CD4-positive, alpha-beta memory T cell (primary cell): ENCODE data around the gene KLF13. TPM values are rescaled to one million over a fixed set of nuclear protein-coding genes. Genes with fewer than 3 reads are reported as not detected.
A peak's percentile ranks its signal among the peaks of the same experiment; 100 is the strongest.

Experiments used
- CTCF ChIA-PET: fragments of 350-600 bp; sonication (Branson Sonifier 250); formaldehyde crosslinking; loops from one replicate; lab custom pipeline; 2021; ENCODE audit warnings: inconsistent platforms; ENCODE audit not compliant: partially characterized antibody; lab: Charles Lee
- POLR2A ChIA-PET: fragments of 350-600 bp; sonication (Branson Sonifier 250); formaldehyde crosslinking; loops from one replicate; lab custom pipeline; 2021; ENCODE audit not compliant: partially characterized antibody; lab: Charles Lee
- DNase-seq, 5 donors: peaks; one replicate each; pipeline versions ENCODE4 v3.0.0 to v3.0.0-alpha.2; 2020 to 2022; ENCODE audit warnings: mixed read lengths in 1 of 5
- H3K27ac ChIP-seq: one replicate; pipeline ENCODE4 v1.7.0; 2013; ENCODE audit warnings: low read depth, low read length
- H3K27me3 ChIP-seq: 2 replicates; pipeline ENCODE4 v1.7.0; 2013; ENCODE audit warnings: mild to moderate bottlenecking, low read length, moderate library complexity; ENCODE audit not compliant: insufficient read depth
- H3K36me3 ChIP-seq: 2 replicates; pipeline ENCODE4 v1.7.0; 2013; ENCODE audit warnings: mild to moderate bottlenecking, low read length, moderate library complexity; ENCODE audit not compliant: insufficient read depth
- H3K4me1 ChIP-seq: 2 replicates; pipeline ENCODE4 v1.7.0; 2013; ENCODE audit warnings: mild to moderate bottlenecking, low read length, moderate library complexity; ENCODE audit not compliant: insufficient read depth
- H3K4me3 ChIP-seq, 2 donors: one replicate each; pipeline ENCODE4 v1.7.0; 2013; ENCODE audit warnings: low read length in 2 of 2, mild to moderate bottlenecking in 1 of 2
- H3K9me3 ChIP-seq, 2 donors: one replicate each; pipeline ENCODE4 v1.7.0; 2013; ENCODE audit warnings: low read length in 2 of 2, control low read depth in 1 of 2; ENCODE audit not compliant: control insufficient read depth in 1 of 2
- H3K27ac Mint-ChIP-seq, 7 donors: one replicate each; pipeline ENCODE4 v1.8.0; 2020 to 2021; ENCODE audit warnings: mixed read lengths in 7 of 7, mild to moderate bottlenecking in 6 of 7, inconsistent platforms in 3 of 7, moderate library complexity in 3 of 7
- H3K27me3 Mint-ChIP-seq, 2 donors: one replicate each; pipeline ENCODE4 v1.8.0; 2020 to 2021; ENCODE audit warnings: mixed read lengths in 2 of 2
- H3K36me3 Mint-ChIP-seq, 2 donors: one replicate each; pipeline ENCODE4 v1.8.0; 2020 to 2021; ENCODE audit warnings: mixed read lengths in 2 of 2, inconsistent platforms in 1 of 2, mild to moderate bottlenecking in 1 of 2
- H3K4me1 Mint-ChIP-seq, 4 donors: one replicate each; pipeline ENCODE4 v1.8.0; 2020 to 2021; ENCODE audit warnings: mixed read lengths in 4 of 4, mild to moderate bottlenecking in 1 of 4
- H3K4me3 Mint-ChIP-seq, 8 donors: one replicate each; pipeline ENCODE4 v1.8.0; 2020 to 2021; ENCODE audit warnings: mixed read lengths in 8 of 8, mild to moderate bottlenecking in 7 of 8, moderate library complexity in 6 of 8, inconsistent platforms in 3 of 8
- H3K9me3 Mint-ChIP-seq, 8 donors: one replicate each; pipeline ENCODE4 v1.8.0; 2020 to 2021; ENCODE audit warnings: mixed read lengths in 8 of 8, mild to moderate bottlenecking in 5 of 8, inconsistent platforms in 3 of 8, moderate library complexity in 1 of 8
- intact Hi-C: fragments of 100-400 bp; cut with micrococcal nuclease; formaldehyde crosslinking; loops from one replicate; pipeline ENCODE4 v1.15.1; 2023
- polyA plus RNA-seq, 2 donors: library from polyadenylated mRNA; unstranded; fragments of 300-500 nt; fragmentation: Illumina TruSeq; gene quantifications; one replicate each; pipeline ENCODE4 v1.2.3, GENCODE V29; 2021
- total RNA-seq, 2 experiments: library from RNA; stranded (reverse); gene quantifications; one replicate each; pipeline ENCODE4 v1.2.3, GENCODE V29; 2021

The KLF13 gene
- total and polyA plus RNA-seq, 4 experiments from 2014 or later: 22.0 to 202 (median 139) TPM

DNA sequence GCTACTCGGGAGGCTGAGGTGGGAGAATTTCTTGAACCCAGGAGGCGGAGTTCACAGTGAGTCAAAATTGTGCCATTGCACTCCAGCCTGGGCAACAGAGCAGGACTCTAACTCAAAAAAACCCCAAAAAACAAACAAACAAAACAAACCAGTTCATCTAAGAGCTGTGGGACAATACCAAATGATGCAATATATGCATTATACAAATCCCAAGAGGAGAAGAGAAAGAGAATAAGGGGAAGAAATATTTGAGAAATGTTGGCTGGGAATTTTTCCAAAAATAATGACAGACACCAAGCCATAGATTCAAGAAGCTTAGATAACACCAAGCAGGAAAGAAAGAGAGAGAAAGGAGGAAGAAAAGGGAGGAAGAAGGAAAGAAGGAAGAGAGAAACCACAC lies 82.5 kb downstream of the KLF13 start:
- H3K4me1 ChIP-seq: peaks cover 5% of the 10 kb centered on the region
- intact Hi-C loops: no loop called here
- no peak overlapping the region for H3K4me3 Mint-ChIP-seq
- no peak overlapping the region for H3K27ac Mint-ChIP-seq
- ChIA-PET POLR2A (no interaction called here), CTCF (no interaction called here)
- H3K4me1 Mint-ChIP-seq: peaks cover 10 to 17% (median 14%) of the 10 kb centered on the region in 4 donors
- no peaks in the 10 kb centered on the region for H3K27me3 ChIP-seq
- H3K36me3 Mint-ChIP-seq: peaks cover 0 to 5% of the 10 kb centered on the region in 2 donors
- peaks cover 0 to 7% of the 10 kb centered on the region in 2 donors for H3K27me3 Mint-ChIP-seq
- peaks cover 0 to 20% (median 14%) of the 10 kb centered on the region in 8 donors for H3K9me3 Mint-ChIP-seq
- H3K9me3 ChIP-seq: peaks cover 0 to 5% of the 10 kb centered on the region in 2 donors
- no peak for DNase-seq
- H3K36me3 ChIP-seq: no peaks in the 10 kb centered on the region
- no peak overlapping the region for H3K4me3 ChIP-seq
- no peak overlapping the region for H3K27ac ChIP-seq

DNA sequence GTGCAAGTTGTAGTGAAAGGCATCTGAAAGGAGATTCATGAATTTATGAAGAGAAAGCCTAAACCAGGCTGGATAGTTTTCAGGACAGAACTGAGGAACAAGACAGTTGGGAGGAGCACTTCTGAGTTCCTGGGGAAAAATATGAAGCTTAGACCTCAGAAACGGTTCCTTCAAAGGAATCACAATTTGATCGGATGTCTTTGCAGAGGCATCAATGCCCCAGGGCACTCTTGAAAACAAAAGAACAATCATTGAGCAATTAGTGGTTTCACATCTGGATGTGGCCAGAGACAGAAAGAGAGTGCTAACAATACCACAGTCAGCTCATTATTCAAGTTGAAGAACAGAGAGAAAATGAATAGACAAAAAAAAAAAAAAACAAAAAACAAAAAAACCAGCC lies 86.2 kb downstream of the KLF13 start:
- Histone ChIP-seq H3K4me3 (no peak overlapping the region), H3K27me3 (no peaks in the 10 kb centered on the region), H3K4me1 (no peaks in the 10 kb centered on the region), H3K27ac (no peak overlapping the region), H3K9me3 (peaks cover 0 to 5% of the 10 kb centered on the region in 2 donors), H3K36me3 (no peaks in the 10 kb centered on the region)
- peaks cover 0 to 6% (median 0%) of the 10 kb centered on the region in 4 donors for H3K4me1 Mint-ChIP-seq
- intact Hi-C loops: no loop called here
- CTCF ChIA-PET: interaction anchor here (1.5 kb wide), 1 partner anchor 15 kb away, joined by 8 read pairs; no protein-coding TSS in a partner anchor
- H3K27ac Mint-ChIP-seq: no peak overlapping the region
- H3K36me3 Mint-ChIP-seq: peaks cover 0 to 5% of the 10 kb centered on the region in 2 donors
- H3K4me3 Mint-ChIP-seq: no peak overlapping the region
- peaks cover 0 to 4% of the 10 kb centered on the region in 2 donors for H3K27me3 Mint-ChIP-seq
- POLR2A ChIA-PET: interaction anchor here (1.3 kb wide), 1 partner anchor 61 kb away, joined by 4 read pairs; no protein-coding TSS in a partner anchor
- DNase-seq: no peak
- peaks cover 0 to 19% (median 14%) of the 10 kb centered on the region in 8 donors for H3K9me3 Mint-ChIP-seq

GRCh38 chr15:31415201-31415600 lies 88.6 kb downstream of the KLF13 start:
- POLR2A ChIA-PET: interaction anchor here (0.9 to 1.5 kb wide), 3 partner anchors 10 to 23 kb away, joined by 3 to 4 read pairs (median 4); no protein-coding TSS in a partner anchor
- CTCF ChIA-PET: interaction anchor here (0.9 kb wide), 1 partner anchor 73 kb away, joined by 3 read pairs; no protein-coding TSS in a partner anchor
- peaks cover 0 to 20% (median 15%) of the 10 kb centered on the region in 8 donors for H3K9me3 Mint-ChIP-seq

GRCh38 chr15:31419820-31420219 lies 93.2 kb downstream of the KLF13 start:
- Histone ChIP-seq H3K27me3 (no peaks in the 10 kb centered on the region), H3K36me3 (no peaks in the 10 kb centered on the region), H3K9me3 (peaks cover 4% of the 10 kb centered on the region in 2 donors), H3K4me3 (no peak overlapping the region), H3K27ac (no peak overlapping the region), H3K4me1 (no peaks in the 10 kb centered on the region)
- intact Hi-C loops: no loop called here
- Mint-ChIP-seq H3K27ac (peak overlapping the region in 1 of 7 donors; percentile 31), H3K4me1 (peaks cover 0 to 1% (median 0%) of the 10 kb centered on the region in 4 donors), H3K4me3 (no peak overlapping the region), H3K27me3 (peaks cover 0 to 1% of the 10 kb centered on the region in 2 donors), H3K9me3 (peaks cover 0 to 29% (median 16%) of the 10 kb centered on the region in 8 donors), H3K36me3 (peaks cover 0 to 6% of the 10 kb centered on the region in 2 donors)
- ChIA-PET POLR2A (interaction anchor here (0.9 to 1.4 kb wide), 5 partner anchors 8 to 58 kb away, joined by 3 to 5 read pairs (median 3); no protein-coding TSS in a partner anchor), CTCF (interaction anchor here (1.1 kb wide), 1 partner anchor 13 kb away, joined by 5 read pairs; no protein-coding TSS in a partner anchor)
- DNase-seq: no peak

More at GRCh38 chr15:31415201-31415600, 88.6 kb downstream of the KLF13 start:
- Mint-ChIP-seq H3K4me3 (no peak overlapping the region), H3K4me1 (peaks cover 0 to 5% (median 0%) of the 10 kb centered on the region in 4 donors), H3K36me3 (peaks cover 0 to 6% of the 10 kb centered on the region in 2 donors), H3K27ac (no peak overlapping the region), H3K27me3 (peaks cover 0 to 1% of the 10 kb centered on the region in 2 donors)
- Histone ChIP-seq H3K27me3 (no peaks in the 10 kb centered on the region), H3K4me1 (no peaks in the 10 kb centered on the region), H3K9me3 (peaks cover 4% of the 10 kb centered on the region in 2 donors), H3K27ac (no peak overlapping the region), H3K36me3 (no peaks in the 10 kb centered on the region), H3K4me3 (no peak overlapping the region)
- no peak for DNase-seq
- intact Hi-C loops: no loop called here

DNA sequence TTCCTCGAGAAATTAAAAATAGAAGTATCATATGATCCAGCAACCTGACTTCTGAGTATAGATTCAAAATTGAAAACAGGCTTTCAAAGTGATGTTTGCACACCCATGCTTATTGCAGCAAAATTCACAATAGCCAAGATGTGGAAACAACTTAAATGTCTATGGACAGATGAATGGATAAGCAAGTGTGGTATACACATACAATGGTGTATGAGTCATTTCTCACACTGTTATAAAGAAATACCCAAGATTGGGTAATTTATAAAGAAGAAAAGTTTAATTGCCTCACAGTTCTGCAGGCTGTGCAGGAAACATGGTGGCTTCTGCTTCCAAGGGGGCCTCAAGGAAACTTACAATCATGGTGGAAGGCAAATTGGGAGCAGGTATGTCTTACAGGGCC lies 100.8 kb downstream of the KLF13 start:
- Histone ChIP-seq H3K36me3 (no peaks in the 10 kb centered on the region), H3K27ac (no peak overlapping the region), H3K9me3 (no peaks in the 10 kb centered on the region), H3K27me3 (no peaks in the 10 kb centered on the region), H3K4me1 (no peaks in the 10 kb centered on the region), H3K4me3 (no peak overlapping the region)
- Mint-ChIP-seq H3K4me1 (peaks cover 4 to 17% (median 11%) of the 10 kb centered on the region in 4 donors), H3K27me3 (no peaks in the 10 kb centered on the region), H3K36me3 (no peaks in the 10 kb centered on the region), H3K9me3 (peaks cover 0 to 9% (median 0%) of the 10 kb centered on the region in 8 donors), H3K4me3 (no peak overlapping the region), H3K27ac (peak overlapping the region in 2 of 7 donors; percentile 38 to 39)
- intact Hi-C loops: no loop called here
- CTCF ChIA-PET: interaction anchor here (1.3 kb wide), 1 partner anchor 61 kb away, joined by 5 read pairs; no protein-coding TSS in a partner anchor
- POLR2A ChIA-PET: interaction anchor here (1.2 kb wide), 1 partner anchor 8 kb away, joined by 3 read pairs; no protein-coding TSS in a partner anchor
- DNase-seq: no peak

Other genes with a start within 250 kb of the KLF13 start
- gene TRPM1, start 225.1 kb upstream of the KLF13 start, total RNA-seq: not detected
- not detected for gene TRPM1, start 225.1 kb upstream of the KLF13 start, polyA plus RNA-seq